Hematopoietic multipotent progenitor cell (in vitro differentiated cells): ENCODE data around the gene APCDD1L. TPM values are rescaled to one million over a fixed set of nuclear protein-coding genes. Genes with fewer than 3 reads are reported as not detected.
"Not testable (repeated sequence)": the region's sequence is repeated elsewhere in the genome, so short reads cannot be mapped to it uniquely, and the experiment has no call there.

ENCODE experiments used
- DNase-seq, 3 donors: peaks; one replicate each; pipeline ENCODE4 v3.0.0-alpha.2; 2011 to 2015; ENCODE audit warnings: low read depth in 2 of 3, low spot score in 2 of 3
- total RNA-seq: library from RNA; depleted of rRNA; stranded (reverse); fragments of >200 nt; gene quantifications from one replicate; pipeline ENCODE4 v1.2.3, GENCODE V29; 2012

Gene APCDD1L
- total RNA-seq, 1 donor, result under 0.01 TPM

- DNase-seq, result no peak
Measured at GRCh38 chr20:58518387-58518786, 3.2 kb upstream of the APCDD1L start.

GRCh38 chr20:58514321-58515232 is 622 bp downstream of the APCDD1L start:
- DNase-seq, result no peak

- no peak for DNase-seq
Measured at GRCh38 chr20:58513580-58514285, 1.5 kb downstream of the APCDD1L start.

- no peak for DNase-seq
Measured at GRCh38 chr20:58512808-58513552, 2.2 kb downstream of the APCDD1L start.

- no peak for DNase-seq
Measured at GRCh38 chr20:58511861-58512260, 3.3 kb downstream of the APCDD1L start.

- peak in 1 of 3 donors; percentile 26 for DNase-seq
Measured at GRCh38 chr20:58511364-58511763, 3.8 kb downstream of the APCDD1L start.

GRCh38 chr20:58510921-58511320 is 4.3 kb downstream of the APCDD1L start:
- no peak for DNase-seq

- no peak for DNase-seq
Measured at GRCh38 chr20:58508762-58509395, 6.3 kb downstream of the APCDD1L start.

GRCh38 chr20:58506999-58507398 is 8.2 kb downstream of the APCDD1L start:
- DNase-seq, result not testable (repeated sequence)

- DNase-seq, result no peak
Measured at GRCh38 chr20:58504566-58504965, 10.6 kb downstream of the APCDD1L start.

GRCh38 chr20:58503668-58504067 is 11.5 kb downstream of the APCDD1L start:
- DNase-seq, result no peak

- DNase-seq, result no peak
Measured at GRCh38 chr20:58500256-58500655, 14.9 kb downstream of the APCDD1L start.

GRCh38 chr20:58498470-58499068 is 16.6 kb downstream of the APCDD1L start:
- no peak for DNase-seq

- DNase-seq, result no peak
Measured at GRCh38 chr20:58497724-58498469, 17.3 kb downstream of the APCDD1L start.

GRCh38 chr20:58497076-58497641 is 18.0 kb downstream of the APCDD1L start:
- DNase-seq, result no peak

- no peak for DNase-seq
Measured at GRCh38 chr20:58496429-58496769, 18.8 kb downstream of the APCDD1L start.

GRCh38 chr20:58495623-58496428 is 19.4 kb downstream of the APCDD1L start:
- DNase-seq, result no peak

GRCh38 chr20:58494923-58495622 is 20.1 kb downstream of the APCDD1L start:
- no peak for DNase-seq
